Activated naive CD8-positive, alpha-beta T cell treated with anti-CD3 and anti-CD28 coated beads for 36 hours (primary cell): Measurements from ENCODE around the gene RAB7B. TPM values are rescaled to one million over a fixed set of nuclear protein-coding genes. Genes with fewer than 3 reads are reported as not detected.

Experiments
- DNase-seq: peaks from one replicate; pipeline ENCODE4 v3.0.0; 2021
- H3K27ac Mint-ChIP-seq: one replicate; pipeline ENCODE4 v1.8.0; 2022; ENCODE audit warnings: mild to moderate bottlenecking, moderate library complexity, mixed read lengths
- H3K27me3 Mint-ChIP-seq: one replicate; pipeline ENCODE4 v1.8.0; 2022; ENCODE audit warnings: mild to moderate bottlenecking, mixed read lengths
- H3K36me3 Mint-ChIP-seq: one replicate; pipeline ENCODE4 v1.8.0; 2021; ENCODE audit warnings: mild to moderate bottlenecking, mixed read lengths
- H3K4me1 Mint-ChIP-seq: one replicate; pipeline ENCODE4 v1.8.0; 2021; ENCODE audit warnings: mixed read lengths
- H3K4me3 Mint-ChIP-seq: one replicate; pipeline ENCODE4 v1.8.0; 2022; ENCODE audit warnings: mild to moderate bottlenecking, moderate library complexity, mixed read lengths
- H3K9me3 Mint-ChIP-seq: one replicate; pipeline ENCODE4 v1.8.0; 2022; ENCODE audit warnings: mixed read lengths
- total RNA-seq, 2 experiments: library from RNA; stranded (reverse); gene quantifications; one replicate each; pipeline ENCODE4 v1.2.3, GENCODE V29; 2021

The RAB7B gene
- total RNA-seq, 2 experiments from 2014 or later = not detected

GRCh38 chr1:206032380-206033140 lies 29.4 kb upstream of the RAB7B start:
- Mint-ChIP-seq H3K27me3 (peaks cover 28% of the 10 kb centered on the region), H3K4me3 (no peak overlapping the region), H3K4me1 (peaks cover 19% of the 10 kb centered on the region), H3K9me3 (no peaks in the 10 kb centered on the region), H3K36me3 (no peaks in the 10 kb centered on the region), H3K27ac (no peak overlapping the region)
- no peak for DNase-seq

GRCh38 chr1:206030714-206031113 lies 27.5 kb upstream of the RAB7B start:
- peak; percentile 68 for DNase-seq
- H3K36me3 Mint-ChIP-seq = no peaks in the 10 kb centered on the region
- H3K4me3 Mint-ChIP-seq = no peak overlapping the region
- peaks cover 12% of the 10 kb centered on the region for H3K4me1 Mint-ChIP-seq
- peaks cover 25% of the 10 kb centered on the region for H3K27me3 Mint-ChIP-seq
- H3K9me3 Mint-ChIP-seq = no peaks in the 10 kb centered on the region
- H3K27ac Mint-ChIP-seq = no peak overlapping the region

- H3K9me3 Mint-ChIP-seq = no peaks in the 10 kb centered on the region
Measured at GRCh38 chr1:206030191-206030590, 27.0 kb upstream of the RAB7B start.

GRCh38 chr1:206029484-206029883 lies 26.3 kb upstream of the RAB7B start:
- Mint-ChIP-seq H3K36me3 (no peaks in the 10 kb centered on the region), H3K4me3 (no peak overlapping the region), H3K27ac (no peak overlapping the region), H3K9me3 (no peaks in the 10 kb centered on the region), H3K4me1 (peaks cover 4% of the 10 kb centered on the region), H3K27me3 (peaks cover 19% of the 10 kb centered on the region)
- DNase-seq = no peak

More at GRCh38 chr1:206030191-206030590, 27.0 kb upstream of the RAB7B start:
- Mint-ChIP-seq H3K4me1 (peaks cover 10% of the 10 kb centered on the region), H3K36me3 (no peaks in the 10 kb centered on the region), H3K27me3 (peaks cover 25% of the 10 kb centered on the region), H3K4me3 (no peak overlapping the region), H3K27ac (no peak overlapping the region)
- DNase-seq = no peak

GRCh38 chr1:206025283-206025820 lies 22.2 kb upstream of the RAB7B start:
- peaks cover 1% of the 10 kb centered on the region for H3K4me1 Mint-ChIP-seq
- no peak for DNase-seq
- no peak overlapping the region for H3K4me3 Mint-ChIP-seq
- H3K27me3 Mint-ChIP-seq = peaks cover 7% of the 10 kb centered on the region
- no peak overlapping the region for H3K27ac Mint-ChIP-seq
- no peaks in the 10 kb centered on the region for H3K36me3 Mint-ChIP-seq
- no peaks in the 10 kb centered on the region for H3K9me3 Mint-ChIP-seq

GRCh38 chr1:206023695-206024094 lies 20.5 kb upstream of the RAB7B start, which contains the start of gene CTSE:
Gene CTSE, minus strand, starts transcription at chr1:206023895. Its CDS starts 104 bp downstream, at chr1:206023791.
- Mint-ChIP-seq H3K4me3 (no peak within 1 kb of the TSS), H3K27me3 (peaks cover 4% of the 10 kb centered on the region), H3K4me1 (peaks cover 1% of the 10 kb centered on the region), H3K36me3 (no peaks in the 10 kb centered on the region), H3K27ac (no peak within 1 kb of the TSS), H3K9me3 (no peaks in the 10 kb centered on the region)
- no peak for DNase-seq

GRCh38 chr1:206022766-206023165 lies 19.6 kb upstream of the RAB7B start:
- Mint-ChIP-seq H3K27me3 (peaks cover 2% of the 10 kb centered on the region), H3K9me3 (no peaks in the 10 kb centered on the region), H3K4me1 (peaks cover 1% of the 10 kb centered on the region), H3K36me3 (no peaks in the 10 kb centered on the region), H3K27ac (no peak overlapping the region), H3K4me3 (no peak overlapping the region)
- DNase-seq = no peak

- Mint-ChIP-seq H3K36me3 (no peaks in the 10 kb centered on the region), H3K9me3 (no peaks in the 10 kb centered on the region), H3K27me3 (no peaks in the 10 kb centered on the region), H3K27ac (no peak overlapping the region), H3K4me1 (peaks cover 1% of the 10 kb centered on the region), H3K4me3 (no peak overlapping the region)
- DNase-seq = no peak
Measured at GRCh38 chr1:206021626-206022365, 18.6 kb upstream of the RAB7B start.

GRCh38 chr1:206021008-206021625 lies 17.9 kb upstream of the RAB7B start:
- H3K36me3 Mint-ChIP-seq = no peaks in the 10 kb centered on the region
- no peak for DNase-seq
- H3K9me3 Mint-ChIP-seq = no peaks in the 10 kb centered on the region
- no peaks in the 10 kb centered on the region for H3K27me3 Mint-ChIP-seq
- H3K4me3 Mint-ChIP-seq = no peak overlapping the region
- no peak overlapping the region for H3K27ac Mint-ChIP-seq
- H3K4me1 Mint-ChIP-seq = peaks cover 1% of the 10 kb centered on the region

GRCh38 chr1:206020393-206021007 lies 17.3 kb upstream of the RAB7B start:
- H3K27me3 Mint-ChIP-seq = no peaks in the 10 kb centered on the region
- no peaks in the 10 kb centered on the region for H3K36me3 Mint-ChIP-seq
- no peaks in the 10 kb centered on the region for H3K9me3 Mint-ChIP-seq
- H3K4me3 Mint-ChIP-seq = no peak overlapping the region
- no peak for DNase-seq
- H3K27ac Mint-ChIP-seq = no peak overlapping the region
- peaks cover 1% of the 10 kb centered on the region for H3K4me1 Mint-ChIP-seq

GRCh38 chr1:206015071-206015470 lies 11.9 kb upstream of the RAB7B start:
- Mint-ChIP-seq H3K4me3 (no peak overlapping the region), H3K4me1 (peaks cover 32% of the 10 kb centered on the region), H3K36me3 (no peaks in the 10 kb centered on the region), H3K27ac (no peak overlapping the region), H3K9me3 (no peaks in the 10 kb centered on the region), H3K27me3 (no peaks in the 10 kb centered on the region)
- DNase-seq = no peak

GRCh38 chr1:206014601-206015000 lies 11.4 kb upstream of the RAB7B start:
- Mint-ChIP-seq H3K36me3 (no peaks in the 10 kb centered on the region), H3K27me3 (no peaks in the 10 kb centered on the region), H3K9me3 (no peaks in the 10 kb centered on the region), H3K27ac (no peak overlapping the region), H3K4me1 (peaks cover 32% of the 10 kb centered on the region), H3K4me3 (no peak overlapping the region)
- DNase-seq = no peak

- H3K36me3 Mint-ChIP-seq = no peaks in the 10 kb centered on the region
- no peaks in the 10 kb centered on the region for H3K9me3 Mint-ChIP-seq
- H3K4me1 Mint-ChIP-seq = peaks cover 32% of the 10 kb centered on the region
- no peak overlapping the region for H3K4me3 Mint-ChIP-seq
- H3K27me3 Mint-ChIP-seq = no peaks in the 10 kb centered on the region
- H3K27ac Mint-ChIP-seq = no peak overlapping the region
- no peak for DNase-seq
Measured at GRCh38 chr1:206013026-206013795, 10.0 kb upstream of the RAB7B start.
